ENCODE results near the gene TRIP11. TPM values are rescaled to one million over a fixed set of nuclear protein-coding genes. Genes with fewer than 3 reads are reported as not detected.

Gene TRIP11
- total RNA-seq, 3 donors from 2014 or later (not counting 1 experiment from before 2014, with no cell fraction given) = 42.9 to 63.6 (median 49.8) TPM

DNA sequence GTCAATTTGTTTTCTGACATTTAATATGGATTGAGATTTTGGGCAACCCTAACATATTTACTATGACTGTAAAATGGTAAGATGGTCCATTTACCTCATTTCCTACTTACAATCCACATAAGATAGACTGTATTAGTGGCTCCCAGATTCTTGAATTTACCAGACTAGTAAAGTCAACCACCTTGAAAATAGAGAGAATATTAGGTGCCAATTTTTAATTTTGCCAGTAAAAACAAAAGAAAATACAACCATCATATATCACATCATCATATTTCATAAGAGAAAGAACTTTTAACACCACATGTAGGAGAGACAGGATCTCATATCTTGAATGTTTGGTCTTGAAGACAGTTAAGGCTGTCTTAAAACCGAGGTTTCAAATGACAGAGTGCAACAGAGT lies 84.7 kb downstream of the TRIP11 start:
- Mint-ChIP-seq H3K27me3 (ENCODE audit: low read depth in 2 of 2) (peaks cover 7 to 8% of the 10 kb centered on the region in 2 donors), H3K27ac (no peak overlapping the region), H3K4me1 (no peaks in the 10 kb centered on the region), H3K36me3 (no peaks in the 10 kb centered on the region), H3K9me3 (no peaks in the 10 kb centered on the region), H3K4me3 (no peak overlapping the region)
- Histone ChIP-seq H3K4me1 (ENCODE audit: control insufficient read depth, insufficient read depth, low read length) (no peaks in the 10 kb centered on the region), H3K4me3 (ENCODE audit: low read length) (no peak overlapping the region), H3K9me3 (ENCODE audit: control insufficient read depth, insufficient read depth, low read length) (no peaks in the 10 kb centered on the region), H3K36me3 (ENCODE audit: control insufficient read depth, insufficient read depth, low read length) (no peaks in the 10 kb centered on the region), H3K27me3 (ENCODE audit: control insufficient read depth, insufficient read depth, low read length) (peaks cover under 1% of the 10 kb centered on the region), H3K27ac (ENCODE audit: low read length) (no peak overlapping the region)
- TF ChIP-seq CTCF (IDR thresholded peaks at IDR 0.05) = no peak
- ATAC-seq (no peak), DNase-seq (no peak)
- 78% methylated on average over 1 of the region's 1 CpG for WGBS (ENCODE audit: insufficient coverage)
- intact Hi-C loops (cut with micrococcal nuclease) = no loop called here

- no peak overlapping the region for H3K4me3 Mint-ChIP-seq
- H3K9me3 Mint-ChIP-seq = no peaks in the 10 kb centered on the region
- no peak overlapping the region for H3K27ac ChIP-seq (ENCODE audit: low read length)
- peaks cover 0 to under 1% of the 10 kb centered on the region in 2 donors for H3K4me1 Mint-ChIP-seq
- TF ChIP-seq CTCF (IDR thresholded peaks at IDR 0.05) = no peak
- intact Hi-C loops (cut with micrococcal nuclease) = no loop called here
- no peak overlapping the region for H3K27ac Mint-ChIP-seq
- peaks cover 7 to 8% of the 10 kb centered on the region in 2 donors for H3K27me3 Mint-ChIP-seq (ENCODE audit: low read depth in 2 of 2)
- H3K9me3 ChIP-seq (ENCODE audit: control insufficient read depth, insufficient read depth, low read length) = no peaks in the 10 kb centered on the region
- WGBS (ENCODE audit: insufficient coverage) = 93% methylated on average over 7 of the region's 8 CpGs
- peaks cover 2% of the 10 kb centered on the region for H3K27me3 ChIP-seq (ENCODE audit: control insufficient read depth, insufficient read depth, low read length)
- no peak overlapping the region for H3K4me3 ChIP-seq (ENCODE audit: low read length)
- no peaks in the 10 kb centered on the region for H3K36me3 Mint-ChIP-seq
- no peak for DNase-seq
- no peaks in the 10 kb centered on the region for H3K4me1 ChIP-seq (ENCODE audit: control insufficient read depth, insufficient read depth, low read length)
- ATAC-seq = no peak
- H3K36me3 ChIP-seq (ENCODE audit: control insufficient read depth, insufficient read depth, low read length) = no peaks in the 10 kb centered on the region
Observed at GRCh38 chr14:91953170-91953985, 86.5 kb downstream of the TRIP11 start.

DNA sequence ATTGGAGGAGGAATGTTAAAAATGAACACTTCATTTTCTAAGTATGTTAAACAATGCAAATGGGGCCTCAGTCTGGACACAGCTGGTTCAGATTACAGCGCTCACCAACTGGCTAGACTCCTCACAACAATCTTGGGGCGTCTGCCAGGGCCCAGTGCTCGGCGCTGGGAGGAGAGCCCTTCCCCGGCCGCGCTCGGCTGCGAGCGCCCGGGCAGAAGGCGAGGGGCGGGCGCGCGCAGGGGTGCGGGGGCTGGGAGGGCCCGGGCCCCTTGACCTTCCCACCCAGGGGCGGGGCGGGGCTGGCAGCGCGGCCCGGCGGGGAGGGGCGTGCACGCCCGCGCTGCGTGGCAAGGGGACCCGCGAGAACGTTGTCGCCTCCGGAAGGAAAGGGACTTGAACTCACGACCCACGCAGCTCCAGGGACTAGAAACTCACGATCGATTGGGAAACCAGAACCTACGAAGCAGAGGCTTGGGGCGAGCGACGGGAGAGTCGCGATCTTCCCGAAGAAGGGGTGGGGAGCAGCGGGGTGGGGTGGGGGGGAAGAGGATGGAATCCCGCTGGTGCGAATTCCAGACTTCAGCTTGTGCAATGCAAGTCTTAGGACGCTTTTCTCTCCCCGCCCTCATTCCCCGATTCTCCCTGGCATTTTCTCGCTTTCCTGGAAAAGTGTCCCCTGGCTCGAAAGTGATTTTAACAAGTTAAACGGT lies 92.2 kb downstream of the TRIP11 start, which contains the start of gene FBLN5:
Gene FBLN5 (minus strand): TSS at position 220 of the 710 bp plus-strand sequence. CDS start 465 bp downstream, outside the sequence.
- H3K4me3 ChIP-seq (ENCODE audit: low read length) = peak within 1 kb of the TSS; percentile 2
- intact Hi-C loops (cut with micrococcal nuclease) = no loop called here
- no peak within 1 kb of the TSS for H3K27ac ChIP-seq (ENCODE audit: low read length)
- peaks cover 13% of the 10 kb centered on the region for H3K4me1 ChIP-seq (ENCODE audit: control insufficient read depth, insufficient read depth, low read length)
- no peak for TF ChIP-seq CTCF (IDR thresholded peaks at IDR 0.05)
- 12% methylated on average over 54 of the region's 54 CpGs for WGBS (ENCODE audit: insufficient coverage)
- Mint-ChIP-seq H3K9me3 (no peaks in the 10 kb centered on the region), H3K36me3 (no peaks in the 10 kb centered on the region), H3K27ac (peak within 1 kb of the TSS in 1 of 2 donors; percentile 69), H3K4me1 (peaks cover 15 to 21% of the 10 kb centered on the region in 2 donors), H3K27me3 (ENCODE audit: low read depth in 2 of 2) (peaks cover 22 to 23% of the 10 kb centered on the region in 2 donors), H3K4me3 (peak within 1 kb of the TSS; percentile 89)
- DNase-seq = peak; percentile 21 to 39
- H3K9me3 ChIP-seq (ENCODE audit: control insufficient read depth, insufficient read depth, low read length) = no peaks in the 10 kb centered on the region
- peak; percentile 51 to 83 (median 79) for ATAC-seq
- H3K36me3 ChIP-seq (ENCODE audit: control insufficient read depth, insufficient read depth, low read length) = no peaks in the 10 kb centered on the region
- peaks cover 26% of the 10 kb centered on the region for H3K27me3 ChIP-seq (ENCODE audit: control insufficient read depth, insufficient read depth, low read length)

Data from natural killer cell (primary cell).